Thoracic aorta (tissue), 2 donors: ENCODE measurements around the gene PGRMC2. TPM values are rescaled to one million over a fixed set of nuclear protein-coding genes. Genes with fewer than 3 reads are reported as not detected.

Experiments
- ATAC-seq: fragments of 150-250 bp; one replicate; pipeline ENCODE4 v1.8.0; 2017; ENCODE audit warnings: low read depth; ENCODE audit not compliant: insufficient number of reproducible peaks, low FRiP score
- DNase-seq: peaks from one replicate; pipeline ENCODE4 v3.0.0-alpha.2; 2020; ENCODE audit warnings: low spot score
- H3K27ac ChIP-seq, 2 donors: fragments of 200-600 bp; sonication (generic); 1 replicate in 1 of 2; 2 replicates in 1 of 2; pipeline ENCODE4 v1.5.1; 2016; ENCODE audit warnings: mild to moderate bottlenecking in 2 of 2, moderate library complexity in 2 of 2
- H3K27me3 ChIP-seq: fragments of 200-600 bp; sonication (generic); replicated peaks from 2 replicates; pipeline ENCODE4 v1.6.0; 2016; ENCODE audit warnings: mild to moderate bottlenecking; ENCODE audit not compliant: insufficient read depth
- H3K36me3 ChIP-seq: fragments of 200-600 bp; sonication (generic); one replicate; pipeline ENCODE4 v1.5.1; 2016
- H3K4me1 ChIP-seq, 2 donors: fragments of 200-600 bp; sonication (generic); 1 replicate in 1 of 2; 2 replicates in 1 of 2; pipeline versions ENCODE4 v1.5.1 to v1.6.0; 2016; ENCODE audit warnings: low read depth in 2 of 2, mild to moderate bottlenecking in 1 of 2; ENCODE audit not compliant: control insufficient read depth in 1 of 2
- H3K4me3 ChIP-seq: fragments of 200-600 bp; sonication (generic); 2 replicates; pipeline ENCODE4 v1.5.1; 2016; ENCODE audit warnings: mild to moderate bottlenecking
- H3K9me3 ChIP-seq: fragments of 200-600 bp; sonication (generic); 2 replicates; pipeline ENCODE4 v1.5.1; 2016
- total RNA-seq, 2 donors: library from RNA; depleted of rRNA; stranded (reverse); fragments of >200 nt; gene quantifications; one replicate each; pipeline versions ENCODE4 v1.1.0 to v1.2.3, GENCODE V29; 2016
- TF ChIP-seq, protein P1 (sequence below): fragments of 200-600 bp; sonication (generic); IDR thresholded peaks from one replicate; pipeline ENCODE4 v1.5.1; 2019; ENCODE audit warnings: antibody characterized with exemption

Gene PGRMC2
- total RNA-seq, 2 donors from 2014 or later: 26.9 to 70.1 TPM

GRCh38 chr4:128294464-128294863 is 6.9 kb upstream of the PGRMC2 start:
- ATAC-seq (no peak), DNase-seq (no peak)
- Histone ChIP-seq H3K27me3 (no peaks in the 10 kb centered on the region), H3K9me3 (no peaks in the 10 kb centered on the region), H3K36me3 (no peaks in the 10 kb centered on the region), H3K4me1 (no peaks in the 10 kb centered on the region), H3K27ac (no peak overlapping the region), H3K4me3 (no peak overlapping the region)
- TF ChIP-seq, protein P1, sequence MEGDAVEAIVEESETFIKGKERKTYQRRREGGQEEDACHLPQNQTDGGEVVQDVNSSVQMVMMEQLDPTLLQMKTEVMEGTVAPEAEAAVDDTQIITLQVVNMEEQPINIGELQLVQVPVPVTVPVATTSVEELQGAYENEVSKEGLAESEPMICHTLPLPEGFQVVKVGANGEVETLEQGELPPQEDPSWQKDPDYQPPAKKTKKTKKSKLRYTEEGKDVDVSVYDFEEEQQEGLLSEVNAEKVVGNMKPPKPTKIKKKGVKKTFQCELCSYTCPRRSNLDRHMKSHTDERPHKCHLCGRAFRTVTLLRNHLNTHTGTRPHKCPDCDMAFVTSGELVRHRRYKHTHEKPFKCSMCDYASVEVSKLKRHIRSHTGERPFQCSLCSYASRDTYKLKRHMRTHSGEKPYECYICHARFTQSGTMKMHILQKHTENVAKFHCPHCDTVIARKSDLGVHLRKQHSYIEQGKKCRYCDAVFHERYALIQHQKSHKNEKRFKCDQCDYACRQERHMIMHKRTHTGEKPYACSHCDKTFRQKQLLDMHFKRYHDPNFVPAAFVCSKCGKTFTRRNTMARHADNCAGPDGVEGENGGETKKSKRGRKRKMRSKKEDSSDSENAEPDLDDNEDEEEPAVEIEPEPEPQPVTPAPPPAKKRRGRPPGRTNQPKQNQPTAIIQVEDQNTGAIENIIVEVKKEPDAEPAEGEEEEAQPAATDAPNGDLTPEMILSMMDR: no peak

- peaks cover 4 to 5% of the 10 kb centered on the region in 2 donors for H3K4me1 ChIP-seq
- H3K36me3 ChIP-seq: no peaks in the 10 kb centered on the region
- ATAC-seq (no peak), DNase-seq (no peak)
- H3K27me3 ChIP-seq: no peaks in the 10 kb centered on the region
- H3K4me3 ChIP-seq: no peak overlapping the region
- no peak overlapping the region for H3K27ac ChIP-seq
- TF ChIP-seq, protein P1: no peak
- no peaks in the 10 kb centered on the region for H3K9me3 ChIP-seq
Observed at GRCh38 chr4:128292349-128292748, 4.7 kb upstream of the PGRMC2 start.

DNA sequence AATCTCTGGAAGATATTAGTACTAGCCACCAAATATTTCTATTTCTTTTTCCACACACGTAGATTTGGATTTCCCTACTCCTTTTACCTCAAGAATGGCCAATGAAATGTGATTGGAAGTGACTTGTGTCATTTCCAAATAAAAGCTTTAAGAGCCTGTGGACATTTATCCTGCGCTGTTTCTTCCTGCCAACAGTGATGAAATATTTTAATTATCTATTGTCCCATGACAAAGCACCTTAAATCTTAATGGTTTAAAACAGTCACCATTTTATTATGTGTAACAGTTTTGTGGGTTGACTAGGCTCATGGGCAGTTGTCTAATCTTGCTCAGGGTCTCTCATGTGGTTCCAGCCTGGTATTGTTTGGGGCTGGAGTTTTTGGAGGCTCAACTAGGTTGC is 3.5 kb upstream of the PGRMC2 start:
- TF ChIP-seq, protein P1: no peak
- no peaks in the 10 kb centered on the region for H3K9me3 ChIP-seq
- DNase-seq (no peak), ATAC-seq (no peak)
- H3K4me1 ChIP-seq: peaks cover 8% of the 10 kb centered on the region in 2 donors
- H3K27ac ChIP-seq: no peak overlapping the region
- no peak overlapping the region for H3K4me3 ChIP-seq
- no peaks in the 10 kb centered on the region for H3K27me3 ChIP-seq
- no peaks in the 10 kb centered on the region for H3K36me3 ChIP-seq

GRCh38 chr4:128290526-128290925 is 2.9 kb upstream of the PGRMC2 start:
- ATAC-seq (no peak), DNase-seq (no peak)
- Histone ChIP-seq H3K9me3 (no peaks in the 10 kb centered on the region), H3K27me3 (no peaks in the 10 kb centered on the region), H3K4me3 (no peak overlapping the region), H3K27ac (no peak overlapping the region), H3K4me1 (peaks cover 13 to 14% of the 10 kb centered on the region in 2 donors), H3K36me3 (no peaks in the 10 kb centered on the region)
- TF ChIP-seq, protein P1: no peak

DNA sequence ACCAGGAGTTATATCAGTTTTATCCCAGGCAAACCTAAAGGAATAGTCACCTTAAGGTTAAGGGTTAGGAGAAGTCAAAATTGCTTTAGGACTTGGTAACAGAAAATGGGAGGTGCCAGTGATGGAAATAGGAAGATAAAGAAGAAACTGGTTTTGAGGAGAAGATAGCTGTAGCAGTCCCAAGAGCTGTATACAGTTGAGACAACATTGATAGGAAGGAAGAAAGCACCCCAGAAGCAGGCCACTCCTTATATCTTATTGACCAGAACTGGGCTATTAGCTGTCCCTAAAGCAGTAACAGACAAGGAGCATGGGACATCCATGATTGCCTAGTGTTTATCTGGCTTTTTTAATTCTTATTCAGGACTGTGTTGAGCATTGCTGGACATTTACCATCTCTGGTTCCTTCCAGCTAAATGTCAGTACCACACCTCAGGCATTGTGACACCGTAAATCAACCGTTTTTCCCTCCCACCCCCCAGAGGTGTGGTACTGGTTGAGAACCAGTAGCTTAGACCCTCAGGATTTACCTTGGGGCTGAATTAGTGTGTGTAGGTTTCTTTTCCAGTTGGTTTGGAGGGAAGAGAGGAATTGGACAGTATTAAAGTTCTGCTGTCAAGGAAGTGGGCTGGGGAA is 2.0 kb upstream of the PGRMC2 start:
- Histone ChIP-seq H3K9me3 (no peaks in the 10 kb centered on the region), H3K4me3 (no peak overlapping the region), H3K36me3 (no peaks in the 10 kb centered on the region), H3K27ac (no peak overlapping the region), H3K4me1 (peaks cover 19 to 23% of the 10 kb centered on the region in 2 donors), H3K27me3 (no peaks in the 10 kb centered on the region)
- ATAC-seq: no peak
- DNase-seq: no peak
- TF ChIP-seq, protein P1: no peak
